Stimulated activated CD4-positive, alpha-beta T cell treated with anti-CD3 and anti-CD28 coated beads, Interleukin-2, amount 100 ng/mL, for 4 hours (primary cell): ENCODE results near the gene SMIM31.

Experiments
- DNase-seq: peaks from one replicate; pipeline ENCODE4 v3.0.0-alpha.2; 2020; ENCODE audit warnings: low read depth

Gene SMIM31

DNA sequence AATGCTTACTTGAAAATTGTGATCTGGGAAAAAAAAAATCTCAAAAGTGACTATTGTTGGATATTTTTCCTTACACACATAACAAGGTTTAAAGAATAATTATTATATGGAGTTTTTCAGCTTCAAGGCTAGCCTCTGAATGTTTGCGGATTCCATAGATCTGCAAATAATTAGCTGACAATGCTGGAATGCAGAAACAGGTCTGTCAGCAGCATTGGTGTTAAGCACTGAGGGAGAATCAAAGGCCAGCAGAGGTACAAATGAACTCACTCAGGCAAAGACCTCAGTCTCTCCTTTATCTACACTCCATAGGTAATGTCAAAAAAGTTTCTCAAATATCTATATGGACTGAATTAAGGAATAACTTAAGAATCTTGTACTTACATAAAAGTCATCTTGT lies 35.1 kb downstream of the SMIM31 start:
- no peak for DNase-seq

DNA sequence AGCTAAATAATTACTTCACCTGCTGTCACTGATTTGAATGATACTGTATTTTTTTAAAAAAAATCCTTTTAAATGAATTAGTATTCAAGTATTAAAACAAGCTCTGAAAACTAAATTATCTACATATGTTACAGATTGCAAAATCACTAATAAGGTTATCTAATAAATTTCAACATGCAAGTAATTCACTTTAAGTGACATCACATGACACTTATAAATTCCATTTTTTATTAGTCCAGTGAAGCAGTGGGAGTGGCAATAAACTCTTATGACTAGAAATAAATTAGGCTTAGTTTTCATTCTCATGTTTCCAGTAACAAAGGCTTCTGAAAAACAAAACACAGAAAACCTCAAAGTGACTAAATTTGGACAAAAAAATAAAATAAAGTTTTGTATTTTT lies 36.3 kb downstream of the SMIM31 start:
- no peak for DNase-seq

DNA sequence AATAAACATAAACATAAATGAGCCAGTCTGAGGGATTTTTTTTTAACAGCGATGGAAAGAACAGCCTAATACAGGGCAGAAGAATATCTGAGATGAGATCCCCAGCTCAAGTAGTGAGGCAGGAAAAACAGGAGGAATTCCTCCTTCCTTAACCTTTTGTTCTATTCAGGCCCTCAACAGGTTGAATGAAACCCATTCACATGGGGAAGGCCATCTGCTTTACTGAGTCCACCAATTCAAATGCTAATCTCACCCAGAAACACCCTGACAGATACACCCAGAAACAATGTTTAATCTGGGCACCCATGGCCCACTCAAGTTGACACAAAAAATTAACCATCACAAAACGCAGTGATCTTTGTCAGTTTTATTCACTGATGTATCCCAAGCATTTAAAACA lies 45.5 kb downstream of the SMIM31 start:
- no peak for DNase-seq

DNA sequence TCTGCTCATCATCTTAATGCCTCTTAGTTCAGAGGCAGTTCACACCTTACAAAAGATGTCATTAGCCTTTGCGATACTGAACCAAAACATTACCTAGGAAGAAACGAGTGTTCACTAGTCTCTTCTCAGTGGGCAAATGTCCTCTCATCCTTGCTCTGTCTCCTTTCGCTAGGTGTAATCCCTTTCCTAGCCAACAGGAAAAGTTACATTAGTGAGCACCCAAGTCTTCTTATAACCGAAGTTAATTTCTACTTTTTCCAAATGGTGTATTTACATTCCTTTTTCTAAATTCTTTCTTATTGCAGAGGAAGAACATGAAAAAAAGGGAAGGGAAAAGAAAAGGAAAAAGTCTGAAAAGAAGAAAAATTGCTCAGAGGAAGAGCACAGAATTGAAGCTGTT lies 46.9 kb downstream of the SMIM31 start:
- DNase-seq = no peak

DNA sequence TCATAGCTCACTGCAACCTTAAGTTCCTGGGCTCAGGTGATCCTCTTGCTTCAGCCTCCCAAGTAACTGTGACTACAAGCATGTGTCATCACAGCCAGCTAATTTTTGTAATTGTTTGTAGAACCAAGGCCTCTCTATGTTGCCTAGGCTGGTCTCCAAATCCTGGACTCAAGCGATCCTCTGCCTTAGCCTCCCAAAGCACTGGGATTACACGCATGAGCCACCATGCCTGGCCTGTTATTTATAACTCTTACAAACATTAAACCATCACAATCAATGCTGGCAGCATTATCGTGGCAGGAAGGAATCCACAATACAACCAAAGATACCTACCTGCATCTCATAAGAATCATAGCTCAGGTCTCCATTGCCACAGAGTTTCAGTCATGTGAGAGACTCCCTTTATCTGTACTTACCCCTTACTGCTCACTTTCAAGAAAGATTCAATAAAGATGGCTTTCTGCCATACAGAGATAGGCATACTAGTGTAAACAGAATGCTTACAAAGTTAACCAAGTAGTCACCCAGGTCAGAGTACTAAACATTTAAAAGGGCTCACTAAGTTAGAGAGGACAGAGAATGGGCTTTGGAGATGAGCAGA lies 48.5 kb downstream of the SMIM31 start:
- DNase-seq = no peak

DNA sequence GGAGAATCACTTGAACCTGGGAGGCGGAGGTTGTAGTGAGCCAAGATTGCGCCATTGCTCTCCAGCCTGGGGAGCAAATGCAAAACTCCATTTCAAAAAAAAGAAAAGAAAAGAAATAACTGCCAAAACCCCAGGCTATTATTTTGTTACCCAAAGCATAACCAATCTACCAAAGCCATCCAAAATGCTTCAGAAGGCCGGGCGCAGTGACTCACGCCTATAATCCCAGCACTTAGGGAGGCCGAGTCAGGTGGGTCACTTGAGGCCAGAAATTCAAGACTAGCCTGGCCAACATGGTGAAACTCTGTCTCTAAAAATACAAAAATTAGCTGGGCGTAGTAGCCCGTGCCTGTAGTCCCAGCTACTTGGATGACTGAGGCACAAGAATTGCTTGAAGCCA lies 49.8 kb downstream of the SMIM31 start:
- DNase-seq = no peak

DNA sequence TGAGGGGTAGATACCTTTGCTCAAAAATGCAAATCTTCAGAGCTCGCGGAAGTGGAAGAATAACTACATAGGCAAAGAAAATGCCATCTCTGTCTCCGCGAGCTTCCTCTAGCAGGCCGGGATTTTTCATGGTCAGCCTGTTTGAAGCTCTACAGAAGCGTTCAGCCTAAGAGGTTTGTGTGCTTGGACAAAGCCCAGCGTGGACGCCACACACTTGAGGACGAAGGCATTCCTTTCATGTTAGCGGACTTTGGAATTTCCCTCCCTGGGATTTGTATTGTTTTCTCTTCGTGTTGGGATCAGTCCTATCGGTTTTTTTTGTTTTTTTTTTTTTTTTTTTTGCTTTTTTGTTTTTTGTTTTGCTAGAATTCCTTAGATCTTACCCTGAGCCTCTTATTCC lies 53.7 kb downstream of the SMIM31 start:
- no peak for DNase-seq

DNA sequence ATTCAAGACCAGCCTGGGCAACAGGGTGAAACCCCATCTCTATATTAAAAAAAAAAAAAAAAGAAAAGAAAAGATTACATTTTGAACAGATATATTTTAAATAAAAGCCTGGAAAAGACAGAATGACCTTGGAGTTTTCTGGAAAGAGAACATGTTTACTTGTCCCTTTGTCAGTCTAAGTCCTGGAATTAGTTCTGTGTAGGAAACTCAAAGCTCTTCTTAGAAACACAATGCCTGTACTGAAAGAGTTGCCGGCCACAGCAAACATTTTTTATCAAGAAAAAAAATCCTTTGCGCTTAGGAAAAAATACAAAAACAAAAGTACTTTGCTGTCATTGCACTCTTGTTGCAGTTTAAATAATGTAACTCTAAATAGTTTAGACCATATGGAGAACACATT lies 59.6 kb downstream of the SMIM31 start:
- DNase-seq = no peak

DNA sequence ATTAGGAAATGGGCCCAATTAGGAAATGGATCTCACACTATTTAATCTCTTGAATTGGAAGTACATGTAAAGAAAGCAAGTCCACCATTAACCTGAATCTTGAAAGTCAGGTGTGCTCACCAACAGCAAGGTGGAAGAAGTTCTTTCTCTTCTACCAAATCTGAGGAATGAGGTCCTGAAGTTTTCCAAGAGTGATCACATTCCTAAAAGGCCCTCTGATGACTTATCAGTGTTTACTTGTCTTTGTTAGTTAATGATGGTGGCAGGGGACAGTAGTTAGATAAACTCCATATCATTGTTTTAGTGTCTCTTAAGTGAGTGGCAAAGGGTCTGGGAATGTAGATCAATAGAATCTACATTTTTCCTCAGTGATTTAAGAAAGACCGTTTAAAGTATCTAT lies 61.8 kb downstream of the SMIM31 start:
- DNase-seq = no peak

DNA sequence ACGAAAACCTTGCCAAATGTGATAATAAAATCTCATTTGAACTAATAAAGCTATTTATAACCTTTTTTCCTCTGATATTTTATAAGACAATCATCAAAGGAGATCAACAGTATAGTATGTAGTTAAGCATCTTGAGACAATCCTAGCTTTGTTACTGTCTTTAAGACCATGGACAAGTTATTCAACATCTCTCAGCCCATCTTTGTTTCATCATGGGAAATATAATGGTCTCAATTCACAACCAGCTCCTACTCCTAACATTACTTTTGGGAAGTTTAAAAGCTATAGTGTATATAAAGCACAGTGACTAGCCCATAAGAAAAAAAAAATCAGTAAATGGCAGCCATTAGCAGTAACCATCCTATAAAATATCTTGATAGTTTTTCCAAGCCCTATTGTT lies 65.4 kb downstream of the SMIM31 start:
- DNase-seq = no peak

DNA sequence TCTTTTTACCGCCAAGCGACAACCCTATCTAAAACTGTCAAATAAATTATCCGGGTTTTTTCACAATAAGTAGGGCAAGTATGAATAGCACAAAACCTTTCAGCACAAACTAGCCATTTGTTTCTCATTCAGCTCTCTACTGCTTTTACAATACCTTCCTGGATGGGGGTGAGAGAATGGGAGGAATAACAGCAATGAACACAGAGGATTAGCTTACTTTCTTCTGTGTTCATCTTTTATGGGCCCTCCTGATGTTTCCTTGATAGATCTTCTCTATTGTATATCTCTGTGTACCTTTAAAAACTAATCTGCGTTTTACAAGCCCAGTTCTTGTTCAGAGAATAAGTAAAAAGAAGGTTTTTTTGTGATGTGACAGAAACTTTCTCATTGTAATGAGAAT lies 67.8 kb downstream of the SMIM31 start:
- no peak for DNase-seq

DNA sequence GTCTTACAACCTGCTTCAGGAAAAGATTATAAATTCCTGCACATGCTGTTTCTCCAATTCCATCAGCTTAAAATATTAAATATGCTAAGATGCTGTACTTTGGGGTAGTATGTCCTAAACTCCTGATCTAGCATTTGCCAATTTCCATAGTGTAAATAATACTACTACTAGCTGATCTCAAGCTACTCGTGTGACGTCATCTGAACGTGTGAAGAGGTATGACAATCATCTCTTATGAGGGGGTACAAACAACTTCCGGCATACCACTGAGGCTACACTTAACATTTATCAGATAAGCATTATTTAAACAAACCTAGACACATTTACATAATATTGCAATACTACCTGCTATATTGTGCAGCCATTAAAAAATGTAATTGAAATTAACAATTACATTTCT lies 70.7 kb downstream of the SMIM31 start:
- no peak for DNase-seq

DNA sequence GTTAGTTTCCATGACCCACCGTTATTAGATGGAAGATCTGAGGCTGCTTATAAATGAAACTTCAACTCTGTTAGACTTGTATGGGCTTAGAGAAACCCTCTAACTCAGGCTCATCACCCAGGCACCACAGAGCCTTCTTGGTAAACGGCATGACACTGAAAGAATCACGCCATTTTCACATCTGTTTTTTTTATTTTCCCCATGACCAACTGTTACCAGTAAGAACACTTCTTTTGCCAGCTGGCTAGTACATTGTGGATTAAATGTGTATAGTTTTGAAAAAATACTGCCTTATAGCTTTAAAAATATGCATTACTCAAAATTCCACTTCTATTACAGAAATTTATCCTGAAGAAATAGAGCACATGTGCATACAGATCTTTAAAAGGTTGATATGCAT lies 75.0 kb downstream of the SMIM31 start:
- DNase-seq = no peak

DNA sequence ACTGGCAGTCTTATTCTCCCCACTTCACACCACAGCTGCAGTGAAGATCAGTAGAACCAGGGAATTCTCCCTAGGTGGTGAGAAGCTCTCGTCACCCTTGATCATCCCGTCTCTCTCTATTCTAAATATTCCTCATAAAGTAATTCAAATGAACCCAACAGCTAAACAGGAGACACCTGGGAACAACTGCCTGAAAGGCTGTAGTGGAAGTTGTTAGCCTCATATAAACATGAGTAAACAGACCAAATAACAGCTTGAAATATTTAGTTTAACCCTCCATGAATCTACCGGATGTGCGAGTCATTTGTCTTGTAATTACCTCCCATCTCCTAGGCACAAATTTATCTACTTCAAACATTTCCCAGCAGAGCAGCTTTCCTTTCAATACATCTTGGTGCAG lies 92.6 kb downstream of the SMIM31 start:
- DNase-seq = no peak

DNA sequence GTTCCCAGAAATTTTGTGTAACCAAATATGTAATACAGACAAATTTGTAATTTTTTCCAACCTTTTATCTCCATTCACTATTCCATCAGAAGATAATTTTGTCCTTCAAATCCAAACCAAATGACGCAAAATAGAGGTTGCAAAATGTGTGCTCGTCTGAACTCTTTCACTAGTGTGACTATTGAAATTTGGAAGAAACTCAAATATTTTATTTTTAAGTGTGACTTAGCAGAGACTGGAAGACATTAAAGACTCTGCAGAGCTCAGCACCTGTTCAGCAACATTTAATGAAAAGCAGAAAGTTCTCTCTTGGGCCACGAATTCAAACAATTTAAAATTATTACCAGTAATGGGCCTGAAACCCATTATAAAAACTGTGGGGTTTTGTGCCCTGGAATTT lies 93.1 kb downstream of the SMIM31 start:
- no peak for DNase-seq

DNA sequence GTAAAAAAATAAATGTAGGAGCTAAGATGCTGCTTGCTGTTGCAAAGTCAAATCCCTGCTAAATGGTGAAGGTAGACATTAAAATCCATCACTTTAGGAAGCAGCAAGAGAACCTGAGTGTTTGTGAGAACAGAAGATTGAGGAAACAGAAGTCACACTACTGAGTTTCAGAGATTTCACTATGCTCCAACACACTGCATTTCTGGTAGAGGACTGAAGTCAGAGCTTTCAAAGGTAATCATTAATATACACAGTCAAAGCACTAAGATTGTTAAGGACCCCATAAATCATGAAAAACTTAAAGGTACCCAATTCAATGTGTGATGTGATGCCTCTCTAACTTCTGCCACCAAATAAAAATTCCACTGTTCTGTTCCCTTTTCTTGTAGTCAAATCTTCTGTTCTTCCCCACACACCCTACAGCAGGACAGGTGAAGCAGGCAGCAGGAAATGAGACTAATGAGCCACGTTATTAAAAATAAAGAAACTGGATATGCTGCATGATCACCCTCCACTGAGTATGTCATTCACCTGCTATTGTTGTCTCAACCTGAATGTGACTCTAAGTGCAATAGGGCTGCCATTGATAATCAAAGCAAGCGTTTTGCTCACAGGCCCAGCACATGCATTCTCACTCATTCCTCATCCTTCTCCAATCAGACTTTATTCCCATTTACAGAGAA lies 94.2 kb downstream of the SMIM31 start:
- no peak for DNase-seq
